ENCODE data around the gene SYNC. TPM values are rescaled to one million over a fixed set of nuclear protein-coding genes. Genes with fewer than 3 reads are reported as not detected.
A peak's percentile ranks its signal among the peaks of the same experiment; 100 is the strongest.

SYNC gene
- total and polyA plus RNA-seq, 2 of the 8 experiments (the other 6 are each of a cell fraction or from before 2014, with no cell fraction given): 0.06 to 0.17 TPM

GRCh38 chr1:32642292-32642827 is 60.2 kb downstream of the SYNC start (continued):
- TF ChIP-seq CHD7 (IDR thresholded peaks at IDR 0.05; ENCODE audit: insufficient replicate concordance, low read length): peak; percentile 65
- TF ChIP-seq NANOG (IDR thresholded peaks at IDR 0.05; ENCODE audit: insufficient read depth, low read depth, low read length, poor library complexity, severe bottlenecking): peak; percentile 77
